AG09319 (cell line): ENCODE data around the gene MCF2L.

ENCODE experiments used
- DNase-seq: peaks from one replicate; pipeline ENCODE4 v3.0.0-alpha.2; 2010; ENCODE audit warnings: low read depth; ENCODE audit errors: extremely low read depth
- CTCF ChIP-seq: IDR thresholded peaks from 2 replicates; pipeline ENCODE4 v1.5.1; 2011; ENCODE audit warnings: low read depth, mild to moderate bottlenecking, inconsistent platforms, low read length, moderate library complexity

Gene MCF2L

GRCh38 chr13:113015826-113016525 lies 47.0 kb downstream of the MCF2L start:
- no peak for TF ChIP-seq CTCF
- no peak for DNase-seq

- DNase-seq: no peak
- no peak for TF ChIP-seq CTCF
These were observed 47.7 kb downstream of the MCF2L start for GRCh38 chr13:113016526-113017295.

GRCh38 chr13:113017506-113018215 lies 48.6 kb downstream of the MCF2L start:
- no peak for TF ChIP-seq CTCF
- DNase-seq: no peak

GRCh38 chr13:113018676-113019465 lies 49.9 kb downstream of the MCF2L start:
- DNase-seq: no peak
- no peak for TF ChIP-seq CTCF

GRCh38 chr13:113020323-113021080 lies 51.5 kb downstream of the MCF2L start:
- DNase-seq: no peak
- TF ChIP-seq CTCF: no peak

- no peak for DNase-seq
- no peak for TF ChIP-seq CTCF
These were observed 52.4 kb downstream of the MCF2L start for GRCh38 chr13:113021391-113021790.
